ENCODE data around the gene PLCB4.

Gene PLCB4

GRCh38 chr20:9294041-9294440 is 225.2 kb downstream of the PLCB4 start:
- H3K4me1 ChIP-seq (ENCODE audit: control insufficient read depth, insufficient read depth, low read length): no peaks in the 10 kb centered on the region
- H3K27ac ChIP-seq (ENCODE audit: extremely low read depth, low read depth, low read length): no peak overlapping the region
- no peaks in the 10 kb centered on the region for H3K36me3 ChIP-seq (ENCODE audit: control insufficient read depth in 2 of 2, insufficient read depth in 1 of 2, low read length in 2 of 2)
- ChIA-PET POLR2A (no interaction called here), CTCF (interaction anchor here (0.6 to 1.3 kb wide), 3 partner anchors 13 to 114 kb away, joined by 3 to 5 read pairs (median 3); no protein-coding TSS in a partner anchor)
- H3K9me3 ChIP-seq (ENCODE audit: control insufficient read depth, insufficient read depth, low read depth, low read length): no peaks in the 10 kb centered on the region
- H3K4me3 ChIP-seq (ENCODE audit: low read depth, low read length): no peak overlapping the region
- TF ChIP-seq ZNF335 (tag by site-specific recombination; conservative IDR thresholded peaks at IDR 0.05) (no peak), ZNF211 (tag by site-specific recombination; IDR thresholded peaks at IDR 0.05; ENCODE audit: low read depth) (no peak), ZNF580 (tag by site-specific recombination; IDR thresholded peaks at IDR 0.05) (no peak), SCRT2 (tag by site-specific recombination; IDR thresholded peaks at IDR 0.05) (no peak)
- TF ChIP-seq, protein P1, sequence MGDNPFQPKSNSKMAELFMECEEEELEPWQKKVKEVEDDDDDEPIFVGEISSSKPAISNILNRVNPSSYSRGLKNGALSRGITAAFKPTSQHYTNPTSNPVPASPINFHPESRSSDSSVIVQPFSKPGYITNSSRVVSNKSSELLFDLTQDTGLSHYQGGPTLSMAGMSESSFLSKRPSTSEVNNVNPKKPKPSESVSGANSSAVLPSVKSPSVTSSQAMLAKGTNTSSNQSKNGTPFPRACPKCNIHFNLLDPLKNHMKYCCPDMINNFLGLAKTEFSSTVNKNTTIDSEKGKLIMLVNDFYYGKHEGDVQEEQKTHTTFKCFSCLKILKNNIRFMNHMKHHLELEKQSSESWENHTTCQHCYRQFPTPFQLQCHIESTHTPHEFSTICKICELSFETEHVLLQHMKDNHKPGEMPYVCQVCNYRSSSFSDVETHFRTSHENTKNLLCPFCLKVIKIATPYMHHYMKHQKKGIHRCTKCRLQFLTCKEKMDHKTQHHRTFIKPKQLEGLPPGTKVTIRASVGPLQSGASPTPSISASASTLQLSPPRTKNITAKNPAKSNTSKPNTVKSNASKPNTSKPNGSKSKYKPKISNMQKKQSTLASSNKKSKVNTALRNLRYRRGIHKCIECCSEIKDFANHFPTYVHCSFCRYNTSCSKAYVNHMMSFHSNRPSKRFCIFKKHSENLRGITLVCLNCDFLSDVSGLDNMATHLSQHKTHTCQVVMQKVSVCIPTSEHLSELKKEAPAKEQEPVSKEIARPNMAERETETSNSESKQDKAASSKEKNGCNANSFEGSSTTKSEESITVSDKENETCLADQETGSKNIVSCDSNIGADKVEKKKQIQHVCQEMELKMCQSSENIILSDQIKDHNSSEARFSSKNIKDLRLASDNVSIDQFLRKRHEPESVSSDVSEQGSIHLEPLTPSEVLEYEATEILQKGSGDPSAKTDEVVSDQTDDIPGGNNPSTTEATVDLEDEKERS (tag by site-specific recombination; IDR thresholded peaks at IDR 0.05): no peak

GRCh38 chr20:9298906-9299305 is 230.0 kb downstream of the PLCB4 start:
- CTCF ChIA-PET: no interaction called here
- POLR2A ChIA-PET: no interaction called here
- Histone ChIP-seq H3K9me3 (ENCODE audit: control insufficient read depth, insufficient read depth, low read depth, low read length) (no peaks in the 10 kb centered on the region), H3K4me1 (ENCODE audit: control insufficient read depth, insufficient read depth, low read length) (no peaks in the 10 kb centered on the region), H3K4me3 (ENCODE audit: low read depth, low read length) (no peak overlapping the region), H3K27ac (ENCODE audit: extremely low read depth, low read depth, low read length) (no peak overlapping the region), H3K36me3 (ENCODE audit: control insufficient read depth in 2 of 2, insufficient read depth in 1 of 2, low read length in 2 of 2) (no peaks in the 10 kb centered on the region)
- no peak for TF ChIP-seq ZNF146 (tag by site-specific recombination; IDR thresholded peaks at IDR 0.05)
- no peak for TF ChIP-seq ZNF776 (tag by site-specific recombination; IDR thresholded peaks at IDR 0.05; ENCODE audit: borderline replicate concordance)
- TF ChIP-seq ZBTB17 (tag by site-specific recombination; IDR thresholded peaks at IDR 0.05): no peak
- TF ChIP-seq, protein P2, sequence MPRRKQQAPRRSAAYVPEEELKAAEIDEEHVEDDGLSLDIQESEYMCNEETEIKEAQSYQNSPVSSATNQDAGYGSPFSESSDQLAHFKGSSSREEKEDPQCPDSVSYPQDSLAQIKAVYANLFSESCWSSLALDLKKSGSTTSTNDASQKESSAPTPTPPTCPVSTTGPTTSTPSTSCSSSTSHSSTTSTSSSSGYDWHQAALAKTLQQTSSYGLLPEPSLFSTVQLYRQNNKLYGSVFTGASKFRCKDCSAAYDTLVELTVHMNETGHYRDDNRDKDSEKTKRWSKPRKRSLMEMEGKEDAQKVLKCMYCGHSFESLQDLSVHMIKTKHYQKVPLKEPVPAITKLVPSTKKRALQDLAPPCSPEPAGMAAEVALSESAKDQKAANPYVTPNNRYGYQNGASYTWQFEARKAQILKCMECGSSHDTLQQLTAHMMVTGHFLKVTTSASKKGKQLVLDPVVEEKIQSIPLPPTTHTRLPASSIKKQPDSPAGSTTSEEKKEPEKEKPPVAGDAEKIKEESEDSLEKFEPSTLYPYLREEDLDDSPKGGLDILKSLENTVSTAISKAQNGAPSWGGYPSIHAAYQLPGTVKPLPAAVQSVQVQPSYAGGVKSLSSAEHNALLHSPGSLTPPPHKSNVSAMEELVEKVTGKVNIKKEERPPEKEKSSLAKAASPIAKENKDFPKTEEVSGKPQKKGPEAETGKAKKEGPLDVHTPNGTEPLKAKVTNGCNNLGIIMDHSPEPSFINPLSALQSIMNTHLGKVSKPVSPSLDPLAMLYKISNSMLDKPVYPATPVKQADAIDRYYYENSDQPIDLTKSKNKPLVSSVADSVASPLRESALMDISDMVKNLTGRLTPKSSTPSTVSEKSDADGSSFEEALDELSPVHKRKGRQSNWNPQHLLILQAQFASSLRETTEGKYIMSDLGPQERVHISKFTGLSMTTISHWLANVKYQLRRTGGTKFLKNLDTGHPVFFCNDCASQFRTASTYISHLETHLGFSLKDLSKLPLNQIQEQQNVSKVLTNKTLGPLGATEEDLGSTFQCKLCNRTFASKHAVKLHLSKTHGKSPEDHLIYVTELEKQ (tag by site-specific recombination; IDR thresholded peaks at IDR 0.05; ENCODE audit: borderline replicate concordance): no peak
- TF ChIP-seq INSM2 (tag by site-specific recombination; IDR thresholded peaks at IDR 0.05): no peak
- no peak for TF ChIP-seq ZNF549 (tag by site-specific recombination; IDR thresholded peaks at IDR 0.05)
- TF ChIP-seq ZNF155 (tag by site-specific recombination; IDR thresholded peaks at IDR 0.05): no peak
- no peak for TF ChIP-seq ZBTB6 (tag by site-specific recombination; IDR thresholded peaks at IDR 0.05)
- TF ChIP-seq PRDM4 (tag by site-specific recombination; IDR thresholded peaks at IDR 0.05): no peak
- TF ChIP-seq ZNF133 (tag by site-specific recombination; IDR thresholded peaks at IDR 0.05): no peak
- no peak for TF ChIP-seq ZNF768 (tag by site-specific recombination; IDR thresholded peaks at IDR 0.05)

Measured in HEK293 (cell line).